Ovary (tissue), 3 donors: Measurements from ENCODE around the gene JAM3.

Experiments used
- POLR2A ChIP-seq: fragments of 450-650 bp; IDR thresholded peaks from one replicate; pipeline ENCODE4 v1.6.1; 2017; ENCODE audit warnings: antibody characterized with exemption, mild to moderate bottlenecking, moderate library complexity
- TF ChIP-seq, protein P1 (sequence below), 3 donors: fragments of 450-650 bp in 2 of 3; fragments of 200-600 bp in 1 of 3; IDR thresholded peaks; one replicate each; pipeline versions ENCODE4 v1.5.1 to v1.8.0; 2016 to 2022; ENCODE audit warnings: antibody characterized with exemption in 3 of 3, mild to moderate bottlenecking in 1 of 3
- donor health status: DM: no; HTN: no; CAD: no.

DNA sequence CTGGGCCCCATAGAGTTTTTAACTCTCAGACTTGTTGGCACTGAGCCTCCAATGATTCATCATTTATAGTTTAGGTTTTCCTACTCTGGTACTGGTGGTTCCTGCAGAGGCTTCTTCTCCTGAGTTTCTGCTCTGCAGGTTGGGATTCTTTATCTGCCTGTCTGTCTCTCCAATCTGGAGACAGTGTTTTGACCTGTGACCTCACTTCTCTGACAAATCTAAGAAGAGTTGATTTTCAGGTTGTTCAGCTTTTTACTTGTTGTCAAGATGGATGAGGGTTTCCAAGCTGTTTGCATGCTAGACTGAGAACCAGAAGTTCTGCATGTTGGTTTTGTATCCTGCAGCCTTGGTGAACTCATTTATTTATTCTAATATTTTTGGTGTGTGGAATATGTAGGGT is 63.9 kb downstream of the JAM3 start:
- no peak for TF ChIP-seq POLR2A
- TF ChIP-seq, protein P1, sequence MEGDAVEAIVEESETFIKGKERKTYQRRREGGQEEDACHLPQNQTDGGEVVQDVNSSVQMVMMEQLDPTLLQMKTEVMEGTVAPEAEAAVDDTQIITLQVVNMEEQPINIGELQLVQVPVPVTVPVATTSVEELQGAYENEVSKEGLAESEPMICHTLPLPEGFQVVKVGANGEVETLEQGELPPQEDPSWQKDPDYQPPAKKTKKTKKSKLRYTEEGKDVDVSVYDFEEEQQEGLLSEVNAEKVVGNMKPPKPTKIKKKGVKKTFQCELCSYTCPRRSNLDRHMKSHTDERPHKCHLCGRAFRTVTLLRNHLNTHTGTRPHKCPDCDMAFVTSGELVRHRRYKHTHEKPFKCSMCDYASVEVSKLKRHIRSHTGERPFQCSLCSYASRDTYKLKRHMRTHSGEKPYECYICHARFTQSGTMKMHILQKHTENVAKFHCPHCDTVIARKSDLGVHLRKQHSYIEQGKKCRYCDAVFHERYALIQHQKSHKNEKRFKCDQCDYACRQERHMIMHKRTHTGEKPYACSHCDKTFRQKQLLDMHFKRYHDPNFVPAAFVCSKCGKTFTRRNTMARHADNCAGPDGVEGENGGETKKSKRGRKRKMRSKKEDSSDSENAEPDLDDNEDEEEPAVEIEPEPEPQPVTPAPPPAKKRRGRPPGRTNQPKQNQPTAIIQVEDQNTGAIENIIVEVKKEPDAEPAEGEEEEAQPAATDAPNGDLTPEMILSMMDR (IDR thresholded peaks at IDR 0.05), result no peak
